Stimulated activated CD4-positive, alpha-beta T cell treated with anti-CD3 and anti-CD28 coated beads, Interleukin-1b, Interleukin-23, amount 100 ng/mL, for 1 hour (primary cell): ENCODE data around the gene MAP3K20.
"Not testable (repeated sequence)": the region's sequence is repeated elsewhere in the genome, so short reads cannot be mapped to it uniquely, and the experiment has no call there.

Source experiments
- DNase-seq, 2 donors: peaks; one replicate each; pipeline ENCODE4 v3.0.0-alpha.2; 2020; ENCODE audit warnings: low read depth in 2 of 2

The MAP3K20 gene

DNA sequence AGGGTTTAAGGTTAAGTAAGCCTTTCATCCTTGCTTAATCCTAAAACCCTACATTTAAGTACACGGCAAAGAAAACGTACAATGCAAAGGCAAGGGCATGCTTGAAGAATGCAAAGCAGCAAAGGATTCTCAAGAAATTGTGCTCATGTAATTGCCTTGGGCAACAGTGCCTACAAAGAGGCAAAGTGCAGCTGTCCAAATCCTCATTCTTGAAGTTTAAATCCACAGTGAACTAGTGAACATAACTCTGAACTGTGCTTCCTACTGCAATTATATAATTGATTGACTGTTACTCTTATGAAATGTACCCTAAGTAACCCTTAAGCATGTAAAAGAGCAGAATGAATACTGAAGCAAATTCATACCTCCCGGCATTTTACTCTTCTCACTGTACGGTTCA is 85.4 kb downstream of the MAP3K20 start:
- DNase-seq = no peak

DNA sequence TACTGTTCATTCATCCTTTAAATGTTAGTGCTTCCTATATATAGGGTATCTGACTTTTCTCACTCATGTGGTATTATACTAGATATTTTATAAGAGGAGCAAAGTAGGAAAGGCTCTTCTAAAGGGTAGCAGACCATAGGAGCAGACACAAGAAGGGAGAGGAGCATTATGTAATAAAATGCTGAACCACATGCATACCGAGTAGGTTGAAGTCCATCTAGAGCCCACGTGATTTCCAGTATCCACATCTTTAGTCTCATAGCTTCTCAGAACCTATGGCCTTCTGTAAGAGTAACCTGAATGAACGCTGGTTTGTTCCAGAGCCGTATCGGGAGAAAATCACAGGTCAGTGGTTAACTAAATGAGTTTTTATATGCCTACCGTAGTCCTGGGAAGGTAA is 85.9 kb downstream of the MAP3K20 start:
- DNase-seq = no peak

- not testable (repeated sequence) for DNase-seq
These were observed 87.7 kb downstream of the MAP3K20 start for GRCh38 chr2:173163357-173163756.

DNA sequence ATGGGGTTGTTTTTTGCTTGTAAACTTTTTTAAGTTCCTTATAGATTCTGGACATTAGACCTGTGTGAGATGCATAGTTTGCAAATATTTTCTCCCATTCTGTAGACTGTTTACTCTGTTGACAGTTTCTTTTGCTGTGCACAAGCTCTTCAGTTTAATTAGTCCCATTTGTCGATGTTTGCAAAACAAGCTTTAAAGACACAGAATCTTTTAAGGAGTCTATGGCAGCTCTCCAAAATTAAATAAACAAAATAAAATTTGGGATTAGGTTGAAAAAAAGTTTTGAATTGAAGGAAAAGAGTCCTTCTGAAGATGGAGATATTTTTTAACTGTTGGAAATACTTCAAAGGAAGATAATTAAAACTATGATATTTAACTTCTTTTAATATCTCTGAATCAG is 88.8 kb downstream of the MAP3K20 start:
- no peak for DNase-seq

DNA sequence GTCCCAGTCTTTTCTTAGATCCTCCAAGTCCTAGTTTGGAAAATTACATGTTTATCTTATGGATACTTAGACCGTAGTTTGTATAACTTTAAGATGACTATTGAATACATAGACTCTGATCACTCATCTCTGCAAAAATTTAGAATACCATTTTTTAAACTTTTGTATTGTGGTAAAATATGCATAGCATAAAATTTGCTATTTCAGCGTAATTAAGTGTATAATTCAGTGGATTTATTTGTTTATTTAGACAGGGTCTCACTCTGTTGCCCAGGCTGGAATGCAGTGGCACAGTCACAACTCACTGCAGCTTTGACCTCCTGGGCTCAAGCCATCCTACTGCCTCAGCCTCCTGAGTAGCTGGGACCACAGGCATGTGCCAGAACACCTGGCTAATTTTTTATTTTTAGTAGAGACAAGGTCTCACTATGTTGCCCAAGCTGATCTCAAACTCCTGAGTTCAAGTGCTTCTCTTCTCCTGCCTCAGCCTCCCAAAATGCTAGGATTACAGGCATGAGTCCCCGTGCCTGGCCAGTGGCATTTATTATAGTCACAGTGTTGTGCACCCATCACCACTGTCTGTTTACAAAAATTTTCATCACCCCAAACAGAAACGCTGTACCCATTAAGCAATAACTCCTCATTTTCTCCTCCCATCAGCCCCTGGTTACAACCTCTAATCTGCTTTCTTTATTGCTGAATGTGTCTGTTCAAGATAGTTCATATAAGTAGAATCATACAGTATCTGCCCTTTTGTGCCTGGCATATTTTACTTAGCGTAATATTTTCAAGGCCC is 90.0 kb downstream of the MAP3K20 start:
- no peak for DNase-seq

- DNase-seq = no peak
These were observed 95.7 kb downstream of the MAP3K20 start for GRCh38 chr2:173171321-173171720.

GRCh38 chr2:173171924-173172643 is 96.4 kb downstream of the MAP3K20 start:
- DNase-seq = no peak

GRCh38 chr2:173174339-173174738 is 98.7 kb downstream of the MAP3K20 start:
- DNase-seq = not testable (repeated sequence)

DNA sequence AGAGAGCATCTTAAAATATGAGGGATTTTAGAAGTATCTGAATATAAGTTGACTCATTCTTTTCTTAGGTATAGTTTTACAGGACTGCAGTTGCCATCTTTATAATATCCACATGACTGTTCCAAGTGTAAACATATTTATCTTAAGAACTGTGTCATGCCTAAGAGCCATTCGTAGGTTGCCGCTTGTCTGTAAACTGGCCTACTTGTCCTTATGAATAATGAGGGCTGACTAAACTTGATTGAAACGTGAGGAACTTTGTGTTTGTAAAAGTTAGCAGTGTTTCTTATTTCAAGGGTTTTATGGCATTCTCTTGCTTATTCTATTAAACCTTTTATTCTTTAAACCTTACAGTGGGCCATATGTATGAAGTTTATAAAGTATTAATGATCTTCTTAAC is 99.6 kb downstream of the MAP3K20 start:
- DNase-seq = no peak

DNA sequence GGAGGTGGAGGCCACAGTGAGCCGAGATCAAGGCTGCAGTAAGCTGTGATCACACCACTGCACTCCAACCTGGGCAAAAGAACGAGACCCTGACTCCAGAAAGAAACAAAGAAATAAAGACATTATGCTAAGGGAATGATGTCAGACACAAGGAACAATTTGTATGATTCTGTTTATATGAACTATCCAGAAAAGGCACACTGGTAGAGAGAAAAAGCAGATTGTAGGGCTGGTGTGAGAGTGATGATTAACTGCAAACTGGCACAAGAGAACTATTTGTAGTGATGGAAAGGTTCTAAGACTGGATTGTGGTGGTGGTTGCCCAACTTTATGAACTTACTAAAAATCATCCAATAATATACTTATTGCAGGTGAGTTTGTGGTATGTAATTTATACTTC is 106.3 kb downstream of the MAP3K20 start:
- DNase-seq = no peak

DNA sequence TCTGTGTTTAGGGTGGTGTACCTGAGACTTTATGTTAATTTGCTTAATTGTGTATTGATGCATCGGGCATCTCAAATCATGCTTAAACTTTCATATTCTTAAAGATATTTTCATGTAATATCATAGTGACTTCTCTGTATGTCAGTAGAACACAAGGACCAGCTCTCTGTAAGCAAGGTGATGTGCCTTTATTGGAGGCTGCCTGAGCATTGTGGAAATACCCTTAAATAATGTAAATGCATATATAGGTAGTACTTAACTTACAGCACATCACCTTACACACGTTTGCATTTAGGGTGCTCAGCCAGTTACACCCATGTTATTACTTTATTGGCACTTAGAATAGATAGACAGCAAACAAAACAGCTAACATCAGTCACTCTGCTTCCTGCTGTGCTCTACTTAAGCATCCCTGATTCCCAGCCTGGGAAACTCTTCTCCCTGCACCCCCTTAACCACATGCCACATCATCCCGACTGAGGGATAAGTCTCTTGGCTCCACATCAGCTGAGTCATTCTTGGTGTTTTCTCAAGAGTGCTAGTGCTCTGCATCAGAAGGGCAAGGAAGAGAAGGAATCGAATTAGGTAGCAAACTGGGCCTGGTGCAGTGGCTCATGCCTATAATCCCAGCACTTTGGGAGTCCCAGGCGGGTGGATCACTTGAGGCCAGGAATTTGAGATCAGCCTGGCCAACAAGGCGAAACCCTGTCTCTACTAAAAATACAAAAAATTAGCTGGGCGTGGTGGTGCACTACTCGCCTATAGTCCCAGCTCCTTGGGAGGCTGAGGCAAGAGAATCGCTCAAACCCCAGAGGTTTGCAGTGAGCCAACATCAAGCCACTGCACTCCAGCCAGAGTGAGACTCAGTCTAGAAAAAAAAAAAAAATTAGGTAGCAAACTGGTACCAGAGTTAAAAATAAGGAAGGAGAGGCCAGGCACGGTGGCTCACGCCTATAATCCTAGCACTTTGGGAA is 108.7 kb downstream of the MAP3K20 start:
- no peak for DNase-seq

- no peak for DNase-seq
These were observed 109.8 kb downstream of the MAP3K20 start for GRCh38 chr2:173185437-173185836.

DNA sequence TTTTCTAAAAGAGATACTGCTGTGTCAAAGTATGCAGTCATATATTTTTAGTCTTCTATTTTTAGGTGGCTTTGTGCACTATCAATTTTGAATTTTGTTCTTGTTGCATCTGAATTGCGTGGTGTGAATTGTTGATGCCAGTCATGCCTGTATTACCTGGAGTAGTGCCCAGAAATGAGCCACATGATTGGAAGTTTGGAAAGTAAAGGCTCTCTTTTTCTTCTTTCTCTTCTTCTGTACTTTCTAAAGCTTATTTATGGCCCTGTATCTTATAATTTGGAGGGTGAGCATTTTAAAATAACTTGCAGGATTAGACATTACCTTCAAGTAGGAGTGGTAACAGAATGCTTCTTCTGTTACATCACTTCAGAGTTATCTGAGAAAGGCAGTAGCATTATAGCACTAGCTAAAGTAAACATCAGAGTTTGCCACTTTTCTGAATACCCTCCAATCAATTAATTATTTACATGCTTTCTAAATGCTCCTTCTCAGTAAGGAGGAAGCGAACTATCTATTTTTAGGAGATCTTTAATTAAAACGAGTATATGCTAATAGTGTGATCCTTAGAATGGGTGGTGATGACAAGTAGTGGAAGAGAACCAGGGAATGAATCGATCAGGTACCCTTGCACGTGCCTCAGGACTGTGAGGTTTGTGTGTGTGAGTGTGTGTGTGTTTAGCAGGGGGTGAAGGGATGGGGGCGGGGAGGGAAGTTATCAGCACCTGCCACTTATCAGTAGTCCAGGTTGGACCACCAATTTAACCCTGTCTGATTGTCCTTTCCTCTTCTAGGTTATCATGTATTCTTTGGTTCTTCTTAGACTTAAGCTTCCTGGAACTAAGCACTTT is 112.5 kb downstream of the MAP3K20 start:
- no peak for DNase-seq

- no peak for DNase-seq
These were observed 116.0 kb downstream of the MAP3K20 start for GRCh38 chr2:173191601-173192000.

- DNase-seq = no peak
These were observed 116.4 kb downstream of the MAP3K20 start for GRCh38 chr2:173192071-173192470.

DNA sequence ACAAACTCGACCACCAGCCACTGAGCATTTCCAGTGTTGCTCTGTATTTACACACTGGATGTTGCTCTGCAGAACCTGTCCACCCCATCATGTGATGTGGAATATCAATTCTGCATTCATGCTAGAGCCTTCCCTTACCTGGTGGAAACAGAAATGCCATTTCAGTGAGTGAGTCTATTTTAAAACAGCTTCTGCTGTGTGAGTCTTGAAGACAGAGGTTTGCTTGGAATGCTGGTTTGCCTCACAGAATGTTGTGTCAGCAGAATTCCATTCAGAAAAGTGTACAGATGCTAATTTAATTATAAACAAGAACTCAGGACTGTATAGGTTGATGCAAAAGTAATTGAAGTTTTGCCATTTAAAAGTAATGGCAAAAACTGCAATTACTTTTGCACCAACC is 118.3 kb downstream of the MAP3K20 start:
- DNase-seq = no peak

GRCh38 chr2:173195100-173195499 is 119.5 kb downstream of the MAP3K20 start:
- DNase-seq = no peak

GRCh38 chr2:173196080-173196479 is 120.4 kb downstream of the MAP3K20 start:
- DNase-seq = no peak

GRCh38 chr2:173196638-173197037 is 121.0 kb downstream of the MAP3K20 start:
- no peak for DNase-seq

GRCh38 chr2:173198327-173198726 is 122.7 kb downstream of the MAP3K20 start:
- no peak for DNase-seq

GRCh38 chr2:173199294-173199693 is 123.6 kb downstream of the MAP3K20 start:
- no peak for DNase-seq
